ENCODE results near the gene ZNF580.

The ZNF580 gene

DNA sequence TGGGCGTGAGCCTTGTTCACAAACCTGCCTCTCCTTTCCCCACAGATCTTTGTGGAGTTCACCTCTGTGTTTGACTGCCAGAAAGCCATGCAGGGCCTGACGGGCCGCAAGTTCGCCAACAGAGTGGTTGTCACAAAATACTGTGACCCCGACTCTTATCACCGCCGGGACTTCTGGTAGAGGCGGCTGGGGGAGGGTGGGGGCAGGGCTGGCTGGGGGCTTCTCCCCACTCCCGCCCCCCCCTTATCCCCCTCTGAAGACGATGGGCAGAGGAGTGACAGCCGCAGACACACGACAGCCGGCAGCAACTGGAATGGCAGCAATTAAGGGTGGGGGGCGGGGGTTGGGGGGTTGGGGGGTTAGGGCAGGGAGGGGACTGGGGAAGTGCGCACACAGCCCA is 33.1 kb downstream of the ZNF580 start:
- Mint-ChIP-seq H3K4me1 (peaks cover 53% of the 10 kb centered on the region), H3K27me3 (no peaks in the 10 kb centered on the region)

DNA sequence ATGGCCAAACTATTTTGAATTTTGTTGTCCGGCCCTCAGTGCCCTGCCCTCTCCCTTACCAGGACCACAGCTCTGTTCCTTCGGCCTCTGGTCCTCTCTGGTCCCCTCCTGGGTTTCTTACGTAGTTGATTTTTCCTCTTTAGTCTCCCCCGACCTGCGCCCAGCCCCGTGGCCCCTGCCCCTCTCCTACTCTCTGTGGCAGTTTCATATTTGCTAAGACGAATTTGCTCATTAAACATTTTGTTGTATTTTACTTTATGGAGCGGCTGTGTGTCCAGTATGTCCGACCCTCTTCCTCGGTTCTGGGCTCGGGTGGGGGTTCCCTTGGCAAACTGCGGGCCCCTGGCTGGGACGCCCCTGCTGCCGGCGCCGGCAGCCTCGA is 33.6 kb downstream of the ZNF580 start:
- Mint-ChIP-seq H3K27me3 (no peaks in the 10 kb centered on the region), H3K4me3 (peak overlapping the region; percentile 98), H3K4me1 (peaks cover 59% of the 10 kb centered on the region), H3K36me3 (peaks cover 18% of the 10 kb centered on the region), H3K9me3 (no peaks in the 10 kb centered on the region), H3K27ac (peak overlapping the region; percentile 98)
- DNase-seq (ENCODE audit: low spot score in 2 of 2) (no peak), ATAC-seq (ENCODE audit: low read depth) (no peak)

More for the DNA sequence above, 33.1 kb downstream of the ZNF580 start:
- DNase-seq (ENCODE audit: low spot score in 2 of 2) (no peak), ATAC-seq (ENCODE audit: low read depth) (no peak)
- H3K36me3 Mint-ChIP-seq: peaks cover 17% of the 10 kb centered on the region
- H3K4me3 Mint-ChIP-seq: no peak overlapping the region
- H3K9me3 Mint-ChIP-seq: no peaks in the 10 kb centered on the region
- H3K27ac Mint-ChIP-seq: peak overlapping the region; percentile 98

DNA sequence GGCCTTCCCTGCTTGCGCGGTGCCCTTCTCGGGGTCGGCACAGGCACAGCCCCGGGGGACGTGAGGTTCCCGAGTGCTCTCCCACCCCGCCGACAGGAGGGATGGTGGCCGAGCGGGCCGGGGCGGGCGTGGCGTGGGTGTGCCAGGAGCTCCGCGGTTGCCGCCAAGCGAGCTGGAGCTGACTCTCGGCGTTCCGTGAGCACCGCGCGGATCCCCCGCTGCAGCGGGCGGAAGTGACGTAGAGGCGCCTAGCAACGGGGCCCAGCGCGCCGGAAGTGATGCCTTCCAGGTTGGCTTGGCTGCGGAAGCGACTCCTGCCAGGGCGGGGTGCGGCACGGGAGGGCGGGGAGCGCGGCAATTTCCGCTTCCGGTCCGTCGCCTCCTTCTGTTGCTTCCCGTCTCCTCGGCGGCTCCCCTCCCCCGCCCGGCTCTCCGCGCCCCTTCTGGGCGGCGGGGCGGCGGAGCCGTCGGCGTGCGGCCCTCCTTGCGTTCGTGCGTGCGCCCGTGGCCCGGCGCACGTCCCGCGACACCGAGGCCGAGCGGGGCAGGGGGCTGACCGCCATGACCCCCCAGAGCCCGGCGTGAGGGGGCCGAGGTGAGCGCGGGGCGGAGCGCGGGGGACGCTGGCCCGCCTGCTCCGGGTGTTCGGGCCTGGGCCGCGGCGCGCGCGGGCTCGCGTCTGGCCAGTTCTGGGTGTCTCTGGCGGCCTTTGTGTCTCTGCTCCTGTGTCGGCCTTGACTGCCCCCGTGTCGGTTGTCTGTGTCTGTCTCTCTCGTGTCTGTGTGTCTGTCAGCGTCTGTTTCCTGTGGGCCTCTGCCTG is 34.2 kb downstream of the ZNF580 start, which contains the start of gene EPN1:
EPN1 (plus strand) TSS at position 386 of the 820 bp plus-strand sequence. CDS start 3,402 bp downstream, outside the sequence.
- ATAC-seq (ENCODE audit: low read depth) (peak; percentile 67), DNase-seq (ENCODE audit: low spot score in 2 of 2) (peak; percentile 91 to 95)
- peaks cover 19% of the 10 kb centered on the region for H3K36me3 Mint-ChIP-seq
- H3K27ac Mint-ChIP-seq: peak within 1 kb of the TSS; percentile 98
- H3K27me3 Mint-ChIP-seq: no peaks in the 10 kb centered on the region
- H3K4me3 Mint-ChIP-seq: peak within 1 kb of the TSS; percentile 98
- H3K9me3 Mint-ChIP-seq: no peaks in the 10 kb centered on the region
- peaks cover 61% of the 10 kb centered on the region for H3K4me1 Mint-ChIP-seq

DNA sequence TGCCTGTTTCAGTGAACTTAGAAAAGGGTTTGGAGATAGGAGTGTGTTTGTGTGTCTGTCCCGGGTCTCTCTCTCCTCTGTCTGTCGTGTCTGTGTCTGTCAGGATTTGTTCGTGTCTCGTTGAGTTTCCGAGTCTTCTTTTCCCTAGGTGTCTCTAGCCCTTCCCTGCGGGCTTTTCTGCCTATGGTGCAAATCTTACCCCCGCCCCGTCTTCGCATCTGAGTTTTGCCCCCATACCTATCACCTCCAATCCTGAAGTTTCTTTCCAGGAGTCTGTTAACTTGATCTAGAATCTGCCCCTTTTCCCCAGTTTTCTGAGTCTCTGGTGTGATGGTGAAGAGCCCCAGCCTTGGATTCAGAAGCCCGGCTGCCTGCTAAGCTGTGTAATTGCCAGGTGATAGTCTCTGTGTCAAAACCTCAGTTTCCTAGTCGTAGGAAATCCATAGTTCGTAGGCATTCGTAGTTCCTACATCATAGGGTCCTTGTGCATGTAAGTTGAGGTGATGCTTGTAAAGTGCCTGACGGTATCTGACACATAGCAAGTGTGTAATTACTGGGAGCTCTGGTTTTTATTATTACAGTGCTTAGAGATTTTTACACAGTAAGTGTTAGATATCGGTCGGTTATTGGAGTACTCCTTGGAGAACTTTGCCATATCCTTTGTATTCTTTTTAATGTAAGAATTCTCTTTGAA is 35.0 kb downstream of the ZNF580 start:
- Mint-ChIP-seq H3K4me3 (peak overlapping the region; percentile 98), H3K27me3 (no peaks in the 10 kb centered on the region), H3K36me3 (peaks cover 24% of the 10 kb centered on the region), H3K9me3 (no peaks in the 10 kb centered on the region), H3K4me1 (peaks cover 58% of the 10 kb centered on the region), H3K27ac (peak overlapping the region; percentile 98)
- no peak for DNase-seq (ENCODE audit: low spot score in 2 of 2)
- no peak for ATAC-seq (ENCODE audit: low read depth)

DNA sequence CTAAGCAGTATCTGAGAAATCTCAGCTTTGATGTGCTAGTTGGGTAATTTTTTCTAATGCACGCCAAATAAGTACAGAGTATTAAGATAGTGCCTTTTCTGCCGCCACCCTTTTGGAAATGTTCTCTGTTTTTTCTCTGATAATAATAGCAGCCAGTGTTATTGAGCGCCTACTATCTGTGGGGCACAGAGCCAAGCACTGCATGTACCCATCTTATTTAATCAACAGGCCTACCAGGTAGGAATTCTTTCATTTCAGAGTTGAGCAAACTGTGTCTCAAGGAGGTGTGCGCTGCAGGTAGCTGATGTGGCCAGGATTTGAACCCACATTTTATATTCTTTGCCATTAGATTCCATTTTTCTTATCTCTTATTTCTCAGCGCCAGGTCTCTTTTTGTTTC is 35.6 kb downstream of the ZNF580 start:
- Mint-ChIP-seq H3K4me1 (peaks cover 53% of the 10 kb centered on the region), H3K27me3 (no peaks in the 10 kb centered on the region), H3K36me3 (peaks cover 26% of the 10 kb centered on the region), H3K4me3 (peak overlapping the region; percentile 98), H3K9me3 (no peaks in the 10 kb centered on the region), H3K27ac (peak overlapping the region; percentile 98)
- DNase-seq (ENCODE audit: low spot score in 2 of 2) (no peak), ATAC-seq (ENCODE audit: low read depth) (no peak)

DNA sequence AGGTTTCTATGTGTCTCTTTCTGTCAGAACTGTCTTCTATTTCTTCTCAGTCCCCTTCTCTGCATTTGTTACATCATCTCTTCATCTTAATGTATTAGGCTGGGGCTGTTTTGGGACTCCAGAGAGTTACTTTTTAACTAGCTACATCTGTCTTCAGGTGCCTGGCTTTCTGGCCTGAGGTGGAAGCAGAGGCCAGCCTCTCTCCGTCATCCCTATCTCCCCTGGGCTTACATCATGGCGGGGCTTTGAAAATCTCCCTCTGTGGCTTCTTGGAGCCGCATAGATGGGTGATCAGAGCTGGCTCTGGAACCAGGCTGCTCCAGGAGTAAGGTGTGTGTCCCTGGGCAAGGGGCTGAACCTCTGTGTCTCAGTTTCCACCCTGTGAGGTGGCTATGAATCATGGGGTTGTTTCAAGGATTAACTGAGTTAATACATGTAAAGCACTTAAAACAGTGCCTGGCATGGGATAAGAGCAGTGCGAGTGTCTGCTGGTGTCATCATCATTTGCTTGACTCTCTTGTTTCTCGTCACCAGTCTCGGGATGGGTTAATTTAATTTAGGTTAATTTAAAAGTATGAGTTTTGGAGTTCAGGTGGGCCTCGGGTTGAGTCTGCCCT is 36.2 kb downstream of the ZNF580 start:
- H3K36me3 Mint-ChIP-seq: peaks cover 25% of the 10 kb centered on the region
- peak overlapping the region; percentile 98 for H3K4me3 Mint-ChIP-seq
- no peaks in the 10 kb centered on the region for H3K27me3 Mint-ChIP-seq
- DNase-seq (ENCODE audit: low spot score in 2 of 2) (no peak), ATAC-seq (ENCODE audit: low read depth) (no peak)
- H3K27ac Mint-ChIP-seq: peak overlapping the region; percentile 98
- H3K9me3 Mint-ChIP-seq: no peaks in the 10 kb centered on the region
- H3K4me1 Mint-ChIP-seq: peaks cover 50% of the 10 kb centered on the region

DNA sequence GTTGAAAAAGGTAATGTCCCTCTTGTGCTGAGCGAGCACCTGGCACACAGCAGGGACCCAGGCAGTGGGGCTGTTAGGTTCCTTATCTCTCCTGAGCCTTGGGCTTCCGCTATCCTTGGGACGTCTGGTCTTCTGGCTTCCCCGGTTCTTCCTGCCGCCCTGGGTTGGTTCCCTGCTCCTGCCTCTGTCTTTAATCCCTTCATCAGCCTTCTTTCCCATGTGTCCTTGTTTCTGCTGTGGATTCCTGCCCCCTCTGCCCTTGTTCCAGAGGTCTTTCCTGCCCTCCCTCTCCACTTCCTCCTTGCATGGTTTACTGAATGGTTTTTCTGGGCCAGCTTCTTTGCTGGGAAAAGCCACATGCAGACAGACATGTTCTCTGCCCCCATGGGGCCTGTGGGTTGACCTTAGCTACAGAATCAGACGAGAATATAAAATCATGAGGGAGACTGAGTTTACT is 36.8 kb downstream of the ZNF580 start:
- DNase-seq (ENCODE audit: low spot score in 2 of 2) (no peak), ATAC-seq (ENCODE audit: low read depth) (no peak)
- H3K4me3 Mint-ChIP-seq: peak overlapping the region; percentile 98
- no peaks in the 10 kb centered on the region for H3K9me3 Mint-ChIP-seq
- H3K4me1 Mint-ChIP-seq: peaks cover 50% of the 10 kb centered on the region
- peak overlapping the region; percentile 98 for H3K27ac Mint-ChIP-seq
- H3K36me3 Mint-ChIP-seq: peaks cover 25% of the 10 kb centered on the region
- H3K27me3 Mint-ChIP-seq: no peaks in the 10 kb centered on the region

DNA sequence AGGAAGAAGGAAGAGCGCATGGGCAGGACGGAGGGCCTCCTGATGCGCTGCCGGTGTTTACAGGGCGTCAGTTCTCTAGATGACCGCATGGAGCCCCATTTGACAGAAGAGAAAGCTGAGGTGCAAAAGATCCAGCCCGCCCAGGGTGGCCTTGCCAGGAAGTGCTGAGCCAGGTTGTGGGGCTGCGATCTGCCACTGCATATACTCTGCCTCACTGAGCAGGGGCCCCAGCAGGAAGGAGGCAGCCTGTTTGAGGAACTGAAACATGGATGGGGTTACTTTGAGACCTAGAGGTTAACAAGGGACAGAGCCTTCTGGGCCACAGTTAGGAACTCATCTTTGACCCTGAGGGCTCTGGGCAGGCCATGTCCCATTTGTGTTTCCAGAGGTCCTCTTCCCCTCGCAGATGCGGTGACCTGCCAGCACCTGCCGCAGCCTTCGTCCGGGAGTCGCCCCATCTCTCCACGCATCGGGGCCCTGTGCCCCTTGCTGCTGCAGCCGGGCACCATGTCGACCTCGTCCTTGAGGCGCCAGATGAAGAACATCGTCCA is 37.4 kb downstream of the ZNF580 start:
- Mint-ChIP-seq H3K9me3 (no peaks in the 10 kb centered on the region), H3K4me1 (peaks cover 50% of the 10 kb centered on the region), H3K27ac (peak overlapping the region; percentile 98), H3K36me3 (peaks cover 25% of the 10 kb centered on the region), H3K27me3 (no peaks in the 10 kb centered on the region), H3K4me3 (peak overlapping the region; percentile 98)
- DNase-seq (ENCODE audit: low spot score in 2 of 2) (peak; percentile 75 to 91), ATAC-seq (ENCODE audit: low read depth) (peak; percentile 83)

DNA sequence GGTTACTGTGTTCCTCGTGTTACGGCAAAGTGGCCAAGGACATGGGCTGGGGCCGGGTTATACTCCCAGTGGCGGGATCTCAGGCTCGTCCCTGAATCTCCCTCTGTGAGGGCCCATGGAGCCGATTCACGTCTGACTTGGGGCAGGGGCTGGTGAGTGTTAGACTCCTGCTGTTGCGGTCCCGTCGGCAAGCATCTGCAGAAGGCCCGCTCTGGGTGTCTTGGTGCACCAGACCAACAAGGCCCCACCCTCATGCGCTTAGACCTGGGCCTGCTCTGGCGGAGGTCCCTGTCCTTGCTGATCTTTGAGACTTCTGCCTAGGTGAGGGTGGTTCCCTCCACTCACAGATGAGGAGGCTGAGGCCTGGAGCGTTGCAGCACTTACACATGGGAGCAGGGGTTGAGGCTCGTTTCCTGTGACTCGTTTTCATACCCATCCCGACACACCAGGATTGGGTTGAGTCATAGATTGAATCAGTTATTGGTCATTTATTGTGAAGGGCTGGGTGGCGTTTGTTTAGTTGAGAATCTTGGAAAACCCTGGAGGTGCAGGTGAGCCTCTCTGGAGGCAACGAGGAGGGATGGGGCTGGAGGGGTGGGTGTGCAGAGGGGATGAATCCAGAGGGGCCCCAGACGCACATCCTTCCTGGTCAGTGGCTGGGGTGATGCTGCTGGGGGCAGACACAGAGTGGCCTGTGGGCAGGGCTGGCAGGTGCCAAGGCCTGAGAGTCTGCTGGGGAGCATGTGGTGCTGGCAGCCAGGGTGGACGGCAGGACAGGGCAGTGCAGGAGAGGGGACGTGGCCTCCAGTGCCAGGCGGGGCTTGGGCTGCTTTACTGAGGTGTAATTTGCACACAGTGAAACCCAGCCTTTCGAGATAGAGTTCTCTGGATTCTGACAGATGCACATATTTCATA is 38.8 kb downstream of the ZNF580 start:
- no peaks in the 10 kb centered on the region for H3K27me3 Mint-ChIP-seq
- peaks cover 21% of the 10 kb centered on the region for H3K36me3 Mint-ChIP-seq
- peak overlapping the region; percentile 98 for H3K4me3 Mint-ChIP-seq
- peak overlapping the region; percentile 98 for H3K27ac Mint-ChIP-seq
- DNase-seq (ENCODE audit: low spot score in 2 of 2) (no peak), ATAC-seq (ENCODE audit: low read depth) (no peak)
- H3K9me3 Mint-ChIP-seq: no peaks in the 10 kb centered on the region
- peaks cover 46% of the 10 kb centered on the region for H3K4me1 Mint-ChIP-seq

DNA sequence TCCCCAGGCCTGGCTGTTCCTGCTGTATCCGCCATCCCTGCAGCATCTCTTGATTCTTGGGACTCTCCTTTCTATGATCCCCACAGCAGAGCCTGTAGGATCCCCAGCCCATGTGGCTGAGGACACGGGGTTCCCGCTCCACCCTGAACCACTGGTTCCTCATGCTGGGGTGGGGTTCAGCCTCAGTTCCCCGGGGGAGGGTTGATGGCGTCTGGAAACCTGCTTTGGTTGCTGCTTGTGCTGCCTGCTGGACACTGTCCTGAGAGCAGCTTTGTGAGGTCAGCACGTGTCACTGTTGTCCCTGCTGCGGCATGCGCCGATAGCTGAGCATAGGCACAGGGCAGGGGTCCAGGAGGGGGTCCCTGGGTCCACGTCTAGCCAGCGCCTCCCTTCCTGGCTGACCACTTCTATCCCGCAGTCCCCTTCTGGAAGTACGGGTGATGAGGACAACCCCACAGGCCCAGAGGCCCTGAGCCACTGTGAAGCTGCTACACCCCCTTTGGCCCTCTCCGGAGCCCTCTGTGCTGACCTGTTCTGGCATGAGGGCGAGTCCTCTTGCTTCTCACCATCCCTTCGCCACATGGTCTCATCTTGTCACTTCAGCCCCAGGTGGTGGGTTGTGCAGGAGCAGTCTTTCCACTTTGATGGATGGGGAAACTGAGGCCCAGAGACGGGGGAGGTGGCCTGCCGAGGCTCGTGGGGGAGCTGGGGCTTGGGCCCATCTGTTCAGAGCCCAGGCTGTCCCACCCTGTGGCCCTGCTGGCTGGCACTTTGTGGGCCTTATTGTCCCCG is 39.7 kb downstream of the ZNF580 start:
- DNase-seq (ENCODE audit: low spot score in 2 of 2) (no peak), ATAC-seq (ENCODE audit: low read depth) (no peak)
- Mint-ChIP-seq H3K27me3 (no peaks in the 10 kb centered on the region), H3K4me3 (no peak overlapping the region), H3K4me1 (peaks cover 46% of the 10 kb centered on the region), H3K9me3 (no peaks in the 10 kb centered on the region), H3K27ac (peak overlapping the region; percentile 98), H3K36me3 (peaks cover 22% of the 10 kb centered on the region)

DNA sequence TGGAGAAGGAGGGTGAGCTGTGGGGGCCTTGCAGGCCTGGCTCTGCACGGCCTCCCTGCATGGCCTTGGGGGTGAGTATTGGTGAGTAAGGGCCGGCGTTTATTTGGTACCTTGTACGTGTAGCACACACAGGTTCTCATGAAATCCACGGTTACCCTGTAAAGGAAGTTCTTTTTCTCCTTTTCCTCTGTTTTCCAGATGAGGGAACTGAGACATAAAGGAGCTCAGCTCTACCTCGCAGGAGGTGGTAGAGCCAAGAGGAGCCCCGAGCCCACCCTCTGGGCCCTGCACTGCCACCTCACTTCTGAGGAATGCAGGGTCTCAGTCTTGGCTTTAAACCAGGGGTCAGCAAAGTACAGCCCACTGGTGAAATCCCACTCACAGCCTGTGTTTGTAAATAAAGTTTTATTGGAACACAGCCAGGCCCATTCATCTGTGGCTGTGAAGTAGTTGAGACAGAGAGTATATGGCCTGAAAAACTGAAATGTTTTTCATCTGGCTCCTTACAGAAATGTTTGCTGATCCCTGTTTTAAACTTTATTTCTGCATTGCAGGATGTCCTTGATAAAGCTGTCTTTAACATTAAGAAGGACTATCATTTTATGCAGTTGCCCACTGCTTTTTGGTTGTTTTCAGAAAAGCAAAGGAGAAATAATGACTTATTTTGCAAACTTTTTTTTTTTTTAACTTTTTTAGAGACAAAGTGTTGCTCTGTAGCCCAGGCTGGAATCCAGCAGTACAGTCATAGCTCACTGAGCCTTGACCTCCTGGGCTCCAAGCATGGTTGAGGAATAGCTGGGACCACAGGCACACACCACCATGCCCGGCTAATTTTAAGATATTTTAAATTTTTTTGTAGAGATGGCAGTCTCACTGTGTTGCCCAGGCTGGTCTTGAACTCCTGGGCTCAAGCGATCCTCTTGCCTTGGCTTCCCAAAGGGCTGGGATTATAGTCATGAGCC is 40.6 kb downstream of the ZNF580 start:
- no peak for ATAC-seq (ENCODE audit: low read depth)
- Mint-ChIP-seq H3K9me3 (no peaks in the 10 kb centered on the region), H3K4me3 (no peak overlapping the region), H3K4me1 (peaks cover 47% of the 10 kb centered on the region), H3K27me3 (no peaks in the 10 kb centered on the region), H3K27ac (peak overlapping the region; percentile 98), H3K36me3 (peaks cover 29% of the 10 kb centered on the region)
- no peak for DNase-seq (ENCODE audit: low spot score in 2 of 2)
